ENCODE measurements around the gene CEP95.

- TF ChIP-seq CTCF (IDR thresholded peaks at IDR 0.05; ENCODE audit: low read depth, low read length) (no peak), EZH2phosphoT487 (IDR thresholded peaks at IDR 0.05; ENCODE audit: low read depth) (no peak)
Measured at GRCh38 chr17:64547319-64547718, 40.5 kb downstream of the CEP95 start.
